Ascending aorta (tissue), 2 donors: ENCODE results near the gene TNRC6B. TPM values are rescaled to one million over a fixed set of nuclear protein-coding genes. Genes with fewer than 3 reads are reported as not detected.
A peak's percentile ranks its signal among the peaks of the same experiment; 100 is the strongest.
"Not testable (repeated sequence)": the region's sequence is repeated elsewhere in the genome, so short reads cannot be mapped to it uniquely, and the experiment has no call there.

ENCODE experiments used
- DNase-seq, 2 donors: peaks; one replicate each; pipeline ENCODE4 v3.0.0-alpha.2; 2019; ENCODE audit warnings: low spot score in 2 of 2
- H3K27ac ChIP-seq, 2 donors: fragments of 200-600 bp; sonication (generic); one replicate each; pipeline ENCODE4 v1.5.1; 2016 to 2017; ENCODE audit warnings: mild to moderate bottlenecking in 1 of 2
- H3K27me3 ChIP-seq: fragments of 200-600 bp; sonication (generic); one replicate; pipeline ENCODE4 v1.5.1; 2017
- H3K36me3 ChIP-seq, 2 donors: fragments of 200-600 bp; sonication (generic); one replicate each; pipeline ENCODE4 v1.5.1; 2016
- H3K4me1 ChIP-seq, 2 donors: fragments of 200-600 bp; sonication (generic); one replicate each; pipeline ENCODE4 v1.5.1; 2016 to 2017; ENCODE audit warnings: mild to moderate bottlenecking in 1 of 2
- H3K4me3 ChIP-seq, 2 donors: fragments of 200-600 bp; sonication (generic); one replicate each; pipeline ENCODE4 v1.5.1; 2016 to 2017; ENCODE audit warnings: mild to moderate bottlenecking in 1 of 2
- H3K9me3 ChIP-seq, 2 donors: fragments of 200-600 bp; sonication (generic); one replicate each; pipeline ENCODE4 v1.5.1; 2016
- CTCF ChIP-seq, 3 experiments: fragments of 200-600 bp in 2 of 3; fragments of 450-650 bp in 1 of 3; sonication (generic) in 2 of 3; IDR thresholded peaks; one replicate each; pipeline ENCODE4 v1.5.1; 2016 to 2019; ENCODE audit warnings: antibody characterized with exemption in 3 of 3, mild to moderate bottlenecking in 1 of 3, moderate library complexity in 1 of 3
- intact Hi-C: fragments of 100-400 bp; cut with DNase I; formaldehyde crosslinking; loops from one replicate; pipeline ENCODE4 v1.15.1; 2023
- total RNA-seq: library from RNA; depleted of rRNA; stranded (reverse); fragments of >200 nt; gene quantifications from one replicate; pipeline ENCODE4 v1.1.0, GENCODE V29; 2016

The TNRC6B gene
- total RNA-seq, 1 donor from 2014 or later, result 22.4 TPM

DNA sequence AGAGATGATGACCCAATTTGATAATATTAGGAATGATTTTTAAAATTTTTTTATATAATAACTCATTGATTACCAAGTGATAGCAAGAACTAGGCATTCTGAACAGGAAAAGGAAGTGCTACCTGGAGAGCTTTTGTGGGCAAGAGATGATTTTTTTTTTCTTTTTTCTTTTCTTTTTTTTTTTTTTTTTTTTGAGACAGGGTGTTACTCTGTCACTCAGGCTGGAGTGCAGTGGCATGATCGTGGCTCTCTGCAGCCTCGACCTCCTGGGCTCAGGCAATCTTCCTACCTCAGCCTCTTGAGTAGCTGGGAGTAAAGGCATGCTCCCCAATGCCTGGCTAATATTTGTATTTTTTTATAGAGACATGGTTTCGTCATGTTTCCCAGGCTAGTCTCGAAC lies 40.4 kb downstream of the TNRC6B start:
- intact Hi-C loops, result no loop called here
- DNase-seq, result no peak
- Histone ChIP-seq H3K27ac (peak overlapping the region; percentile 83 to 88), H3K4me3 (no peak overlapping the region), H3K4me1 (peaks cover 15 to 34% of the 10 kb centered on the region in 2 donors), H3K9me3 (no peaks in the 10 kb centered on the region), H3K27me3 (no peaks in the 10 kb centered on the region), H3K36me3 (peaks cover 0 to 4% of the 10 kb centered on the region in 2 donors)
- no peak for TF ChIP-seq CTCF (IDR thresholded peaks at IDR 0.05)

GRCh38 chr22:40218723-40219294 lies 41.1 kb downstream of the TNRC6B start:
- peak overlapping the region; percentile 83 to 88 for H3K27ac ChIP-seq
- no peaks in the 10 kb centered on the region for H3K9me3 ChIP-seq
- no peaks in the 10 kb centered on the region for H3K27me3 ChIP-seq
- intact Hi-C loops, result no loop called here
- no peak overlapping the region for H3K4me3 ChIP-seq
- H3K4me1 ChIP-seq, result peaks cover 14 to 33% of the 10 kb centered on the region in 2 donors
- no peak for DNase-seq
- H3K36me3 ChIP-seq, result peaks cover 0 to 4% of the 10 kb centered on the region in 2 donors
- no peak for TF ChIP-seq CTCF (IDR thresholded peaks at IDR 0.05)

GRCh38 chr22:40220316-40221054 lies 42.8 kb downstream of the TNRC6B start:
- DNase-seq, result no peak
- no peak for TF ChIP-seq CTCF (IDR thresholded peaks at IDR 0.05)
- Histone ChIP-seq H3K4me1 (peaks cover 11 to 29% of the 10 kb centered on the region in 2 donors), H3K9me3 (no peaks in the 10 kb centered on the region), H3K27me3 (no peaks in the 10 kb centered on the region), H3K27ac (peak overlapping the region; percentile 83 to 88), H3K4me3 (peak overlapping the region in 1 of 2 donors; percentile 37), H3K36me3 (peaks cover 0 to 4% of the 10 kb centered on the region in 2 donors)
- intact Hi-C loops, result loop anchor here (5.0 kb wide), 2 partner anchors 43 to 52 kb away; partner anchors contain the start of gene TNRC6B

DNA sequence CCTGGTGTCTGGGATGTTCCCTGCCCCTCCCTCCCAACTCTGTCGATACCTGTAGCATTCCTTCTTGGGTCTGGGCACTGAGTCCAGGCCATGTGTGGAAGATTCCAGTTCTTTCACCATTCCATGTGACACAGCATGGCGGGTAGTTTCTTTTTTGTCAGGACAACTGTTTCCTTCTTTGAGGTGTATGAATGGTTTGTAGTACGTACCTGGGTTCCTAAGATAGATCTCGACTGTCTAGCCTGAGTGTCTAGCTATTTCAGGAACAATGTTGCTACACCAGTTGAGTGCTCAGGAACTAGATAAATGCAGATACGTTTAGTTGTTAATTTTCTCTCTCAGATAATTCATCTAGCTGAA lies 43.3 kb downstream of the TNRC6B start:
- Histone ChIP-seq H3K4me3 (peak overlapping the region in 1 of 2 donors; percentile 37), H3K36me3 (peaks cover 0 to 3% of the 10 kb centered on the region in 2 donors), H3K9me3 (no peaks in the 10 kb centered on the region), H3K27me3 (no peaks in the 10 kb centered on the region), H3K27ac (peak overlapping the region; percentile 83 to 88), H3K4me1 (peaks cover 11 to 28% of the 10 kb centered on the region in 2 donors)
- intact Hi-C loops, result loop anchor here (5.0 kb wide), 2 partner anchors 44 to 51 kb away; partner anchors contain the start of gene TNRC6B
- DNase-seq, result no peak
- no peak for TF ChIP-seq CTCF (IDR thresholded peaks at IDR 0.05)

DNA sequence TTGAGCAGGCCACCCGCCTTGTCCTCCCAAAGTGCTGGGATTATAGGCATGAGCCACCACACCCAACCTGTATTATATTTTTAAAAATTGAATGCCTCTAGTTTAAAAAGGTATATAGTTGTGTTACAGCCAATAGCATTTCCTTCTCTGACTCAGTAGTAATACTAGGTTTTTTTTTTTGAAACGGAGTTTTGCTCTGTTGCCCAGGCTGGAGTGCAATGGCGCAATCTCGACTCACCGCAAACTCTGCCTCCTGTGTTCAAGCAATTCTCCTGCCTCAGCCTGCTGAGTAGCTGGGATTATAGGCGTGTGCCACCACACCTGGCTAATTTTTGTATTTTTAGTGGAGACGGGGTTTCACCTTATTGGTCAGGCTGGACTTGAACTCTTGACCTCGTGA lies 45.3 kb downstream of the TNRC6B start:
- H3K9me3 ChIP-seq, DNase-seq, H3K4me3 ChIP-seq, H3K27me3 ChIP-seq, H3K36me3 ChIP-seq: not testable (repeated sequence)
- Histone ChIP-seq H3K27ac (peak overlapping the region; percentile 11 to 83), H3K4me1 (peaks cover 11 to 28% of the 10 kb centered on the region in 2 donors)
- intact Hi-C loops, result loop anchor here (5.0 kb wide), 2 partner anchors 46 to 49 kb away; partner anchors contain the start of gene TNRC6B

GRCh38 chr22:40224702-40225101 lies 47.0 kb downstream of the TNRC6B start:
- no peaks in the 10 kb centered on the region for H3K36me3 ChIP-seq
- no peak for TF ChIP-seq CTCF (IDR thresholded peaks at IDR 0.05)
- H3K27ac ChIP-seq, result no peak overlapping the region
- peaks cover 11 to 26% of the 10 kb centered on the region in 2 donors for H3K4me1 ChIP-seq
- H3K4me3 ChIP-seq, result no peak overlapping the region
- H3K9me3 ChIP-seq, result no peaks in the 10 kb centered on the region
- no peak for DNase-seq
- intact Hi-C loops, result loop anchor here (5.0 kb wide), 2 partner anchors 47 to 48 kb away; partner anchors contain the start of gene TNRC6B
- no peaks in the 10 kb centered on the region for H3K27me3 ChIP-seq
